GM19397 (cell line): ENCODE data around the gene ACER1.
"Not testable (repeated sequence)": the region's sequence is repeated elsewhere in the genome, so short reads cannot be mapped to it uniquely, and the experiment has no call there.

ENCODE experiments used
- ATAC-seq: cut with Tn5 transposase; IDR thresholded peaks from one replicate; pipeline ENCODE4 v1.9.1; 2021; ENCODE audit warnings: mild to moderate bottlenecking, moderate library complexity; ENCODE audit not compliant: unreplicated experiment

Gene ACER1

DNA sequence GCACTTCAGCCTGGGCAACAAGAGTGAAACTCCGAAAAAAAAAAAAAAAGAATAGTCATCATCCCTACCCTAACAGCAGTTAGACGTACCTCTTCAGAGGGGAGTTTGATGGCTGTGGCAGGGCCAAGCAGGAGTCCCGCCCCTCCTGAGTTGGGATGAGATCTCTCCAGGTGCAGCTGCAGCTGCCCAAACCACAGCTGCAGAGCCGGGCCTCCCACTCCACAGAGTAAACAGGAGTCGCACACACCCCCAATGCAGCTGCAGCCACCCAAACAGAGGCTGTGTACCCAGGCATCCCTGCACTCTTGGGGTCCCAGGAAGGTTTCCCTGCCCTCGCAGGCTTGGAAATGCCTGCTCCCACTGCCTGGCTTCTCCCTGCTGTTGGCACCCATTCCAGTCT is 36.2 kb downstream of the ACER1 start:
- no peak for ATAC-seq

DNA sequence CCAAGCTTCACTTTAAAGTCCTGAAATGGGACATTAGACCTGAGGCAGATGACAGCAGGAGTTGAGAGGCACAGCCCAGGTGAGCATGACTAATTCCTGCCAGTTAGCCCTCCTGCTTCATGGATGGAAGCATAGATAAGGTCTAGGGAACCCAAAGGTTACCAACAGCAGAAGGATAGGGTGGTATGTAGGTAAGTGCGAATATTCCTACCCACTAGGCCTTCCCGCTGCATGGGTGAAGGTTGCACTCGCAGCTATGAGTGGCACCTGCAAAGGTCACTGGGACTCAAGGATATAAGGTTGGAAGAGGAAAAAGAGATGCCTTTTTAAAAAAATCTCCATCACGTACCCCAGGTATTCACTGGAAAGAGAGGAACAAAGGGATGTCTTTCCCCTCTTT is 41.4 kb downstream of the ACER1 start:
- ATAC-seq: no peak

- ATAC-seq: no peak
Observed at GRCh38 chr19:6288737-6289136, 44.7 kb downstream of the ACER1 start.

DNA sequence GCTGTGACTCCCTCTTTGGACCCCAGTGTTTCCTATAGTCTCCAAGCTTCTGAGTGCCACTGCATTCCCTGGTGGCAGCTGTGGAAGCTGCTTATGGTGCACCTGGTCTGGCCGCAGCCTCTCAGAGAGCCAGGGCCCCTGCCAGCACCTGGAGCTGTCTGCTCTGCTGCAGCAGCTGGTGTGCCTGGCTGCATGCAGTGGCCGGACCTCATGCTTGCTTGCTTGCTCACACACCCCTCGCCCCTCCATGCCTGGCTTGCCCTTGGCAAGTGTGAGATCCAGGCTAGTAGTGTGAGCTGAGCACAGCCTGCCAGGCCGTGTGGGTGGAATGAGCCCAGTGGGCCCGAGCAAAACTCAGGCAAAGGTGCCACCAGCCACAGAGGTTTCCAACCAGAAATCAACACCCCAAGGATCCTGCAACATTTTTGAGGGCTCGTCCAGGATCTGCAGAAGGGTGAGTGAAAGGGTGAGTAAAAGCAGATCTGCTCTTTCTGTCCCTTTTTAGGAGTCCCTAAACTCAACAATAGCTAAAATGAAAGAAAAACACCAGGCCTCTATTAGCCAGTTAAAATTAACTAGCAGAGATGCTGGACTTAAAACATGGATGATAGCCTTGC is 46.0 kb downstream of the ACER1 start:
- ATAC-seq: no peak

DNA sequence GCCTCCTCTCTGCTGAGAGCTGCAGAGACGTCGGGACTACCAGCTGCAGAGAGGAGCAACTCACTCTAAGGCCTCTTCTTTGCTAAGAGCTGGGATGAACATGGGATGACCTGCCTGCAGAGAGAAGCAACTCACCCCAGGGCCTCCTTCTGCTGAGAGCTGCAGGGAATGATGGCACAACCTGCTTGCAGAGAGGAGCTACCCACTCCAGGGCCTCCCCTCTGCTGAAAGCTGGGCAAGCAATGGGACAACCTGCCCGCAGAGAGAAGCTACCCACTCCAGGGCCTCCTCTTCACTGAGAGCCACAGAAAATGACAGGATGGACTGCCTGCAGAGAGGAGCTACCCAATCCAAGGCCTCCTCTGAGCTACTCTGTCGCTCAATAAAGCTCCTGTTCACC is 46.7 kb downstream of the ACER1 start:
- no peak for ATAC-seq

DNA sequence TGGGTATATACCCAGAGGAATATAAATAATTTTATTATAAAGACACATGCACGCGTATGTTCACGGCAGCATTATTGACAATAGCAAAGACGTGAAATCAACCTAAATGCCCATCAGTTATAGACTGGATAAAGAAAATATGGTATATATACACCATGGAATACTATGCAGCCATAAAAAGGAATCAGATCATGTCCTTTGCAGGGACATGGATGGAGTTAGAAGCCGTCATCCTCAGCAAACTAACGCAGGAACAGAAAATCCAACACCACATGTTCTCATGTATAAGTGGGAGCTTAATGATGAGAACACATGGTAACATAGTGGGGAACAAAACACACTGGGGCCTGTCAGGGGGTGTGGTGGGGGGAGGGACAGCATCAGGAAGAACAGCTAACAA is 51.0 kb downstream of the ACER1 start:
- ATAC-seq: not testable (repeated sequence)

DNA sequence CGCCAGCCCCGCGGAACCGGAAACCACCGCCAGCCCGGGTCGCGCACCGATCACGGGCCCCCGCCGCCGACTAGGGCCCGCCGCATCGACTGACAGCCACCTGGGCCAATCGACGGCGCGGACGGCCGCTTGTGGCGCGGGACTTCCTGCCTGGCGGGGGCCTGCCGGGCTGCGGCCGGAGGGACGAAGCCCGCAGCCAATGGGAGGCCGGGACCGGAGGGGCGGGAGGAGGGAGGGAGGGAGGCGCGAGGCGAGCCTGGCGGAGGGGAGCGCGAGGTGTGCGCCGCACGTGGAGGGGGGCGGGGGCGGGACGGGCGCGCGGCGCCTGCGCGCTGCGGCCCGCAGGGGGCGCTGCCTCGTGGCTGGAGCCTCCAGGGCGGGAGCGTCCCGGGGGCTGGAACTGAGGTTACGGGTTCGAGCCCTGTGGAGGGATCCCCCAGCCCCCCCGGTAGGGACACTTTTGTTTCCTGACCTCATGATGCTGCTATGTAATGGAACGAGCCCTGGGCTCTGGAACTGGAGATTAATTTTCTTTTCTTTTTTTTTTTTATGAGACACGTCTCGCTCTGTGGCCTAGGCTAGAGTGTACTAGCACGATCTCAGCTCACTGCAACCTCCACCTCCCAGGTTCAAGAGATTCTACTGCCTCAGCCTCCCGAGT is 53.4 kb downstream of the ACER1 start, which contains the start of gene MLLT1:
Gene MLLT1, minus strand, starts transcription at position 45 of the 661 bp plus-strand sequence. CDS start 191 bp downstream, outside the sequence.
- peak; percentile 94 for ATAC-seq

DNA sequence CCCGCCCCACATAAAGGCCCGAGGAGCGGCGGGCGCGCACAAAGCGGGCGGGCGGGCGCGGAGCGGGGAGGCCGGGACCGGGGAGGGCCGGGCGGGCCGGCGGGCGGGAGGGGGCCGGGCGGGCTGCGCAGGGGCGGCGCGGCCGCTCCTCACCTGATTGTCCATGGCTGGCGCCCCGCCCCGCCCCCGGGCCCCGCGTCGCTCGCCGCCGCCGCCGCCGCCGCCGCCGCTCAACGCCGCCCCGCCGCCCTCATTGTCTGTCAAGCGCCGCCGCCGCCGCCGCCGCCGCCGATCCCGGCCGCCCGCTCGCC is 53.8 kb downstream of the ACER1 start:
- peak; percentile 33 for ATAC-seq

DNA sequence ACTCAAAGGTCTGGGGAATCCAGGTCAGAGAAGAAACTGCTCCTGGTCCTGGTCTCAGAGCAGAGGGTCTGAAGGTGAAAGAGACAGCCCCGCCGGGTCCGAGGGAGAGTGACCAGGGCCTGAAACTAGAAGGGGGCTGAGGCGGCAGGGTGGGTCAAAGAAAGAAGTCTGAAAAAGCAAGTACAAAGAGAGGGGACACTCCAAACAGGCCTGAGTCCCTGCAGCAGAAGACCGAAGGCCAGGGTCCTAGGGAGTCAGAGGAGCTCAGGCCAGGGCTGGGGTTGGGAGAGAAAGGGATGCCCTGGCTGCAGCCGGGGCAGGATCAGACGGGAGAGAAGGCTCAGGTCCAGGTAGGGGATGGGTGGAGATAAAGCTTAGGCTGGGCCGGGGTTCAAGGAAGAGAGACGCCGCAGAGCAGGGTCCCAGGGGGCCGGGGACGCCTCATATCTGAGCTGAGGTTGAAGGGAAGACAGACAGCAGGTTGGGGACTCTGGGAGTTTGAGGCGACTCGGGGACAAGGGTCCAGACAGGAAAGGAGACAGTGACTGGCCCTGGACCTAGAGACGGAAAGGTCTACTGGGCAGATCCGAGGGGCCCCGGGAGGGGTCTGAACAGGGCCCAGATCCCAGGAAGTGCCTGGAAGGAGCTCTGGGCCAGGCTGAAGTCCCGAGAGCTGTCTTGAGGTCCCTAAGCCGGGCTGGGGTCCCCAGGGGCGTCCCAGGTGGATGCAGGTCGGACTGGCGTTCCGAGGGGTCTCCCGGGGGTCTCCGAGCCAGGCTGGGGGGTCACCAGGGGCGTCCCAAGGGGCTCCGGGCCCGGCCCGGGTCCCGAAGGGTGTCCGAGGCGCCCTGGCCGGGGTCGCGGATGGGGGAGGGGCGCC is 54.4 kb downstream of the ACER1 start:
- ATAC-seq: no peak

DNA sequence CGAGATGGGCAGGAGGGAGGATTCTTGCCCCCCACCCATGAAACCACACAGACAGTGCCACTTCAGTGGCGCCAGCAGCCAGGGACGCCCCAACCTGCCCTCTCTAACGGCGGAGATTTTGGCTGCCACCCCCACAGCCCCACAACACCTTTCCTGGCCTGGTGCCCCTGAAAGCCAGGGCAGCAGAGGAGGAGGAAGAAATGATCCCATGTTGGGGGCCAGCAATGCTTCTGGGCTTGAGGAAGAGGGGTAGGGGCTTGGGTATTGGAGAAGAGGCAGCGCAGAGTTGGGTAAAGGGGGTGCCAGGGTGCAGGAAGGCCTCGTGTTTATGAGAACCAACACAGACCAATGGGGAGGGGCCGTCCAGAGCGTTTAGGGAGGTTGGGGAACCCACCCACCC is 55.4 kb downstream of the ACER1 start:
- ATAC-seq: no peak

DNA sequence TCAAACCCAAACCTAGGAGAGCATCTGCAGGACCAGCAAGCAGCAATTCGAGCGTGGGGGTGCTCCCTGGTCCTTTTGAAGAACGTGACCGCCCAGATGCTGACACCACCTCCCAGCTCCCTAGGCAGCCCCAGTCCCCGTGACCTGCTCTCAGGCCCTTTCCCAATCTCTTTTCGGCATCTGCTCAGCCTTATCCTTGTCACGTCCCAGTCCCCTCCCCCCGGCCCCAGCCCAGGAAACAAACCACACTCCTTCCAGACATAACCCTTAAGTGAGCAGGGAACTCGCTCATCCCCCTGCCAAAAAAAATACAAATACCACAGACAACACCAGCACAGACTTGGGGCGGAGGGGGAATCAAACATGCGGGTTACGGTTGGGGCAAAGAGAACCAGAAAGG is 57.0 kb downstream of the ACER1 start:
- no peak for ATAC-seq

DNA sequence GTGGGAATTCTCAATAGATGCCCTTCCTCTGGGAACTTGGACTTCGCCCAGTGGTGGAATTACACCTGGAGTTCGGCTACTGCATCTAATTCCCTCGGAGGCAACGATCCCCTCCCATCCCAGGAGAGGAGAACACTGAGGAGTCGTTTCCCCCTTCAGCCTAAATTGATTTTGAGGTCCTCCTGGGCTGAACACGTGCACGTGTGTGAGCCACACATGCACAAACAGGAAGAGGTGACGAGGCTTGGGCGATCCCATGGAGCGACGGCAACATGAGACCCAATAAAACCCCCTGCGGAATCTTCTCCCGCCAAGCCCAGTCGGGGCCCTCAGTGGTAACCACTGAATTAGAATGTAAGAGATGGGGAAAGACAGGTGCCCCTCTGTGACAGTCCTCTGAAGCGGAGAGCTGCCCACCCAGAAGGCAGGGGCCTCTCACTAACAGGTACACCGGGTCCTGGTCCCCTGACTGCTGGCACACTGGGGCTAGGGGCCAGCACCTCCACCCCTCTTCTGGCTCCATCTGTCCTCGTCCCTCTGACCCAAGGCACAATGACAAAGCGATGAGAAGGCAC is 58.2 kb downstream of the ACER1 start:
- no peak for ATAC-seq

DNA sequence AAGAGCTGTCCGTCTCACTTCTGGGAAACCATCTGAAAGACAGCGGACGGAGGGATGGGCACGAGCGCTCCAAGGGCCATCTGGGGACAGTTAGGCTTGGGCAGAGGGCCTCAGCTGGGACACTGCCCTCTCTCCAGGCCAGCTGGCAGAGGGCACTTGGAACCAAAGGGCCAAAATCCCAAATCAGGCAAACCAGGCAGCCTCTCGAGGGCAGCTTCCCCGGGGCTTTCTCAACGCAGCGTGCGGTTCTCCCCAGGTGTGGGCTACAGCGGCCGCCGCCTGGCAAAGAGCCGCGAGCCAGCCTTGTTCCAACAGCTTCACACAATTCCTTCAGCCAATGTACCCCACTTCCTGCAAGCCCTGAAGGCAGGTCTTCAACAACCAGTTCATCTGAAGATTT is 58.7 kb downstream of the ACER1 start:
- no peak for ATAC-seq

- ATAC-seq: no peak
Observed at GRCh38 chr19:6273701-6274601, 59.5 kb downstream of the ACER1 start.

- ATAC-seq: no peak
Observed at GRCh38 chr19:6272913-6273600, 60.4 kb downstream of the ACER1 start.

DNA sequence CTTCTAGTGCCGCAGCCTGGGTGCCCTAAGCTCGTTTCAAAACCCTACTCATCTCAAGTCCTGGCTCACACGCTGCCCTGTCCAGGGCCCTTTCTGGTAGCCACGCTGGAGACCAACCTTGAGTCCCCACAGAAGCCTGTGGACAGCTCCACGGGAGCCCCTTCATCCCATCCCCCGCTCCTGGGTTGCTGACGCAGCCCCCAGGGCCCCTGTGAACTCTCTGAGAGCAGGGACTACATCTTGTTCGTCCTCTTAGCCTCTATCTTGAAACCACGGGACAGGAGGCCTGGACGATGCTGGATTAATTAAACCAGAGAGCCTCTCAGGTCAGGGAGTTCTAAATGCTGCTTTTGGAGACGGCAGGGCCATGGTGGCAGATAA is 61.0 kb downstream of the ACER1 start:
- no peak for ATAC-seq

- no peak for ATAC-seq
Observed at GRCh38 chr19:6271721-6272410, 61.5 kb downstream of the ACER1 start.

DNA sequence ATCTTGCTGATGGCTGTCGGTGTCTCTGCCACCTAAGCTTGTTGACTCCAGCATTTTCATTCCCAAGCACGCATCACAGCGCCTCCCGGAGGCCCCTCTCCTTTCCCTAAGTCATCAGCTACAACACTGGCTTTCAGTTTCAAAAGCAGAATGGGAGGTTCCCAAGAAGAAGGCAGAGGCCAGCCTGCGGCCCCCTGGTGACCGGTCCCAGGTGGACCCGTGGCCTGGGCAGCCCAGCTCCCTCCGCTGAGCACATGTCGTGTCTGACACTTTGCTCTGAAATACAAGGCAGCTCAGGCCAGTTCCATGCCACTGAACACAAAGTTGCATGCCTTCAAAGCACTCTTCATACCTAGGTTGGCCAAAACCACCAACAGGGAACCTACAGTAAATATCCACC is 62.2 kb downstream of the ACER1 start:
- no peak for ATAC-seq

GRCh38 chr19:6270822-6271221 is 62.6 kb downstream of the ACER1 start:
- ATAC-seq: no peak
